Endothelial cell of umbilical vein (primary cell): ENCODE data around the gene HP. TPM values are rescaled to one million over a fixed set of nuclear protein-coding genes. Genes with fewer than 3 reads are reported as not detected.

Experiments
- BruUV-seq: library from RNA; stranded (reverse); fragments of 400-500 nt; replicated peaks from 2 replicates; lab custom pipeline; 2021; lab: Mats Ljungman, UMichigan
- CTCF ChIA-PET: fragments of 300-600, 350-600 bp; sonication (Branson Sonifier 250); formaldehyde crosslinking; loops from one replicate; lab custom pipeline; 2021; ENCODE audit warnings: antibody characterized with exemption, inconsistent platforms; lab: Charles Lee
- POLR2A ChIA-PET: fragments of 300-600, 350-600 bp; sonication (Branson Sonifier 250); formaldehyde crosslinking; loops from one replicate; lab custom pipeline; 2021; ENCODE audit warnings: antibody characterized with exemption, inconsistent platforms; lab: Charles Lee
- DNase-seq: peaks from one replicate; pipeline ENCODE4 v3.0.0-alpha.2; 2011; ENCODE audit warnings: low read depth, low spot score
- FAIRE-seq: peaks from 2 replicates; lab custom pipeline; 2011; peaks lifted over from hg19 to GRCh38; lab: Jason Lieb, UNC
- H2AFZ ChIP-seq: 2 replicates; pipeline ENCODE4 v1.6.0; 2012; ENCODE audit warnings: low read depth, low read length, control low read depth, inconsistent platforms
- H3K27ac ChIP-seq: 2 replicates; pipeline ENCODE4 v1.5.1; 2011; ENCODE audit warnings: low read depth, mild to moderate bottlenecking, control low read depth, low read length, moderate library complexity; ENCODE audit not compliant: insufficient read depth
- H3K27me3 ChIP-seq, 2 experiments: 2 replicates each; pipeline versions ENCODE4 v1.6.0 to v1.6.1; 2011; ENCODE audit warnings: low read length in 2 of 2, mixed read lengths in 1 of 2; ENCODE audit not compliant: control insufficient read depth in 2 of 2, insufficient read depth in 2 of 2
- H3K36me3 ChIP-seq, 2 experiments: 2 replicates in 1 of 2; 3 replicates in 1 of 2; pipeline ENCODE4 v1.5.1; 2011; ENCODE audit warnings: low read length in 2 of 2, mild to moderate bottlenecking in 1 of 2, moderate library complexity in 1 of 2; ENCODE audit not compliant: control insufficient read depth in 2 of 2, insufficient read depth in 2 of 2; ENCODE audit errors: extremely low read depth in 1 of 2
- H3K4me1 ChIP-seq: 3 replicates; pipeline ENCODE4 v1.5.1; 2011; ENCODE audit warnings: mild to moderate bottlenecking, low read length; ENCODE audit not compliant: control insufficient read depth, insufficient read depth; ENCODE audit errors: extremely low read depth
- H3K4me2 ChIP-seq: 2 replicates; pipeline ENCODE4 v1.6.1; 2011; ENCODE audit warnings: low read length, control low read depth, mixed read lengths; ENCODE audit not compliant: insufficient read depth
- H3K4me3 ChIP-seq, 3 experiments: fragments of 200-600 bp in 1 of 3; sonication (generic), shearing (Covaris generic) in 1 of 3; replicated peaks in 1 of 3; 2 replicates each; pipeline ENCODE4 v1.5.1; 2011 to 2016; ENCODE audit warnings: control low read depth in 3 of 3, low read length in 3 of 3, mild to moderate bottlenecking in 2 of 3, inconsistent platforms in 1 of 3, low read depth in 1 of 3, moderate library complexity in 1 of 3; ENCODE audit not compliant: insufficient read depth in 1 of 3
- H3K79me2 ChIP-seq: 2 replicates; pipeline ENCODE4 v1.6.0; 2012; ENCODE audit warnings: low read length, inconsistent platforms; ENCODE audit not compliant: control insufficient read depth, insufficient read depth
- H3K9ac ChIP-seq: replicated peaks from 2 replicates; pipeline ENCODE3; 2011; ENCODE audit warnings: low read length, control low read depth; ENCODE audit not compliant: insufficient read depth; ENCODE audit errors: extremely low read depth
- H3K9me1 ChIP-seq: replicated peaks from 3 replicates; pipeline ENCODE4 v1.6.0; 2011; ENCODE audit warnings: mild to moderate bottlenecking, low read length; ENCODE audit not compliant: control insufficient read depth, insufficient read depth; ENCODE audit errors: extremely low read depth
- H3K9me3 ChIP-seq: replicated peaks from 2 replicates; pipeline ENCODE4 v1.5.1; 2012; ENCODE audit warnings: low read length, inconsistent platforms; ENCODE audit not compliant: control insufficient read depth, insufficient read depth
- H4K20me1 ChIP-seq: replicated peaks from 2 replicates; pipeline ENCODE3; 2011; ENCODE audit warnings: mild to moderate bottlenecking, low read length; ENCODE audit not compliant: control insufficient read depth, insufficient read depth; ENCODE audit errors: extremely low read depth
- CTCF ChIP-seq, 2 donors: IDR thresholded peaks; 1 replicate in 1 of 2; 2 replicates in 1 of 2; pipeline ENCODE4 v1.5.1; 2011; ENCODE audit warnings: low read length in 2 of 2, mild to moderate bottlenecking in 2 of 2, moderate library complexity in 2 of 2, control low read depth in 1 of 2, inconsistent platforms in 1 of 2, low read depth in 1 of 2; ENCODE audit not compliant: insufficient read depth in 1 of 2; ENCODE audit errors: extremely low read depth in 1 of 2
- EZH2 ChIP-seq: IDR thresholded peaks from 2 replicates; pipeline ENCODE4 v1.6.1; 2012; ENCODE audit warnings: borderline replicate concordance, low read depth, mild to moderate bottlenecking, moderate library complexity, low read length, inconsistent platforms; ENCODE audit not compliant: severe bottlenecking
- FOS ChIP-seq: IDR thresholded peaks from 2 replicates; pipeline ENCODE4 v1.6.1; 2011; ENCODE audit warnings: mild to moderate bottlenecking, low read length, moderate library complexity, borderline replicate concordance; ENCODE audit not compliant: insufficient read depth
- GATA2 ChIP-seq: IDR thresholded peaks from 2 replicates; pipeline ENCODE4 v1.7.0; 2011; ENCODE audit warnings: low read depth, mild to moderate bottlenecking, moderate library complexity, mixed read lengths, low read length; ENCODE audit not compliant: insufficient read length, insufficient read depth
- JUN ChIP-seq: IDR thresholded peaks from 2 replicates; pipeline ENCODE4 v1.6.1; 2011; ENCODE audit warnings: borderline replicate concordance, low read depth; ENCODE audit not compliant: insufficient read length, insufficient read depth
- MAX ChIP-seq: IDR thresholded peaks from 2 replicates; pipeline ENCODE4 v1.6.1; 2011; ENCODE audit not compliant: insufficient read depth, insufficient read length
- MYC ChIP-seq: IDR thresholded peaks from one replicate; pipeline ENCODE4 v1.6.1; 2011; ENCODE audit warnings: mild to moderate bottlenecking, low read depth, low read length
- POLR2A ChIP-seq: IDR thresholded peaks from 2 replicates; pipeline ENCODE4 v1.6.1; 2012; ENCODE audit warnings: low read depth, mild to moderate bottlenecking, control low read depth, low read length
- POLR2AphosphoS5 ChIP-seq: IDR thresholded peaks from 2 replicates; pipeline ENCODE4 v1.6.1; 2012; ENCODE audit warnings: low read depth, mild to moderate bottlenecking, control low read depth, low read length, moderate library complexity; ENCODE audit not compliant: insufficient read depth
- dilution Hi-C: fragments of 300-500 bp; cut with MboI; formaldehyde crosslinking; loops from one replicate; pipeline ENCODE4 v1.15.0; 2019; ENCODE audit warnings: low sequenced_read_pairs; ENCODE audit not compliant: extremely low pct_ligation_motif_present
- intact Hi-C: fragments of 100-400 bp; cut with micrococcal nuclease; formaldehyde crosslinking; loops from one replicate; pipeline ENCODE4 v1.10.0; 2022
- polyA plus RNA-seq, 4 experiments: library from polyadenylated mRNA; depleted of rRNA in 3 of 4; stranded (reverse) in 3 of 4; unstranded in 1 of 4; fragments of >200 nt; gene quantifications; 2 replicates each; pipeline versions ENCODE4 v1.2.1 to v1.2.3, GENCODE V29; 2011 to 2012; ENCODE audit warnings: missing spikeins in 1 of 4
- total RNA-seq: library from RNA; stranded (reverse); gene quantifications from 2 replicates; pipeline ENCODE4 v1.2.3, GENCODE V29; 2021

The HP gene
- total and polyA plus RNA-seq, 2 donors (not counting 3 experiments of a cell fraction or from before 2014, with no cell fraction given) = not detected

GRCh38 chr16:72012607-72013006, 41.7 kb upstream of the HP start:
- Histone ChIP-seq H3K4me1 (peaks cover 2% of the 10 kb centered on the region), H4K20me1 (no peaks in the 10 kb centered on the region), H3K4me3 (no peak overlapping the region), H3K9me1 (no peaks in the 10 kb centered on the region), H3K9ac (no peak overlapping the region), H3K9me3 (no peaks in the 10 kb centered on the region), H3K27ac (no peak overlapping the region), H3K4me2 (no peak overlapping the region), H3K36me3 (no peaks in the 10 kb centered on the region), H3K79me2 (no peaks in the 10 kb centered on the region), H2AFZ (no peak overlapping the region), H3K27me3 (no peaks in the 10 kb centered on the region)
- intact Hi-C loops = no loop called here
- DNase-seq = no peak
- FAIRE-seq = no peak
- TF ChIP-seq MAX = no peak
- TF ChIP-seq CTCF (IDR thresholded peaks at IDR 0.05; ENCODE audit: extremely low read depth in 1 of 2, insufficient read depth in 1 of 2, low read depth in 1 of 2, low read length in 2 of 2) = no peak
- no peak for TF ChIP-seq EZH2
- no peak for TF ChIP-seq POLR2A
- no peak for TF ChIP-seq POLR2AphosphoS5
- POLR2A ChIA-PET = no interaction called here
- no TSS peak for BruUV-seq
- dilution Hi-C loops = no loop called here
- CTCF ChIA-PET = no interaction called here

GRCh38 chr16:72013389-72013788, 40.9 kb upstream of the HP start:
- H3K4me3 ChIP-seq = no peak overlapping the region
- H3K4me2 ChIP-seq = no peak overlapping the region
- no peak for DNase-seq
- H3K4me1 ChIP-seq = no peaks in the 10 kb centered on the region
- no peaks in the 10 kb centered on the region for H4K20me1 ChIP-seq
- dilution Hi-C loops = no loop called here
- CTCF ChIA-PET = no interaction called here
- no peak overlapping the region for H2AFZ ChIP-seq
- no peaks in the 10 kb centered on the region for H3K9me1 ChIP-seq
- intact Hi-C loops = no loop called here
- H3K9ac ChIP-seq = no peak overlapping the region
- H3K27ac ChIP-seq = no peak overlapping the region
- TF ChIP-seq CTCF (IDR thresholded peaks at IDR 0.05; ENCODE audit: extremely low read depth in 1 of 2, insufficient read depth in 1 of 2, low read depth in 1 of 2, low read length in 2 of 2) = no peak
- TF ChIP-seq EZH2 = no peak
- no peak for TF ChIP-seq JUN
- TF ChIP-seq MAX = no peak
- no peak for TF ChIP-seq FOS
- TF ChIP-seq MYC = no peak
- TF ChIP-seq POLR2AphosphoS5 = no peak
- TF ChIP-seq POLR2A = no peak
- TF ChIP-seq GATA2 = no peak
- no peaks in the 10 kb centered on the region for H3K79me2 ChIP-seq
- no peaks in the 10 kb centered on the region for H3K36me3 ChIP-seq
- no TSS peak for BruUV-seq
- no peak for FAIRE-seq
- no peaks in the 10 kb centered on the region for H3K9me3 ChIP-seq
- POLR2A ChIA-PET = no interaction called here
- H3K27me3 ChIP-seq = no peaks in the 10 kb centered on the region
